GM12892 (cell line): ENCODE results near the gene MYOM1.

Source experiments
- POLR2A ChIP-seq: IDR thresholded peaks from 2 replicates; pipeline ENCODE4 v1.6.1; 2011; ENCODE audit warnings: low read depth, low read length, control low read depth
- POLR2AphosphoS5 ChIP-seq: IDR thresholded peaks from 2 replicates; pipeline ENCODE4 v1.6.1; 2011; ENCODE audit warnings: low read depth, low read length, control low read depth
- TAF1 ChIP-seq: IDR thresholded peaks from 2 replicates; pipeline ENCODE4 v1.6.1; 2011; ENCODE audit warnings: low read depth, mild to moderate bottlenecking, control low read depth, low read length, borderline replicate concordance

GRCh38 chr18:3252843-3253242 is 33.1 kb upstream of the MYOM1 start:
- TF ChIP-seq POLR2A (no peak; the same call in 1 of the 2 replicates), POLR2AphosphoS5 (no peak), TAF1 (no peak)
